ELF-1 (cell line): ENCODE results near the gene ZNF500.

Experiments
- DNase-seq: peaks from one replicate; pipeline ENCODE4 v3.0.0-alpha.2; 2016; ENCODE audit warnings: low read depth, low spot score

Gene ZNF500

GRCh38 chr16:4704913-4705312 is 62.0 kb downstream of the ZNF500 start:
- no peak for DNase-seq

DNA sequence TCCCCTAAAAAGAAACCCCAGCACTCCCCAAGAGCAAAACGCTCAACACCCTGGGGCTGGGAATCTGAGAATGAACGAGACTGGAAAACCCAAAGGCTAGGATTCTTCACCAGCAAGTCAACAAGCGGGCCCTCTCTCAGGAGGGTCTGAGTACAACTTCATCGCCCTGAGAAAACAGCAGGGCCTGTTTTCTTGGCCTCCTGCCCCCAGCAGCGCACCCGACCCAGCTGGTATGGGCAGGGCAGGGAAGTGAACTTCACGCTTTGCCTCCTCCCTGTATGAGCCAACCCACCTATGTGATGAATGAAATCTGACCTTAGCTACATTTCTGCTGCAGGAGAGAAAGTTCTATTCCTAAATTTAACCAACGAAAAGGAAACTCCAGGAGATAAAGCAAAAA is 62.5 kb downstream of the ZNF500 start:
- DNase-seq = no peak

DNA sequence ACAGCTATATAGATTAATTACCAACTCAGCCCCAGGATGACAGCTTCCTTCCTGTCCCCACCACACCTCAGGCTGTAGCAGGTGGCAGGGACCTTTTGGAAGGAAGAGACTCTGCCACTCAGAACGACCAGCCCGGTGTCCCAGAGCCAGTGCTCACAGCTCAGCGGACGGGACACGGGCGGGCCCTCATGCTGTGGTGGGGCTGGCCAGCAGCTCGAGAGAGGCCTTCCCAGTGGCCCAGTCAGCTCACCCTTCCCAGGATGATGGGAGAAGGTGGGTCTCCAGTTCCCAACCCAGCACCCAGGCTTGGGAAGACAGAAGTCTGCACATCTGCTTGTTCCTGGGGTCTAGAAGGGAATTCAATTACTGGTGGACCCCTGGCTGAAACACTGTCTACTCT is 63.1 kb downstream of the ZNF500 start:
- DNase-seq = no peak

DNA sequence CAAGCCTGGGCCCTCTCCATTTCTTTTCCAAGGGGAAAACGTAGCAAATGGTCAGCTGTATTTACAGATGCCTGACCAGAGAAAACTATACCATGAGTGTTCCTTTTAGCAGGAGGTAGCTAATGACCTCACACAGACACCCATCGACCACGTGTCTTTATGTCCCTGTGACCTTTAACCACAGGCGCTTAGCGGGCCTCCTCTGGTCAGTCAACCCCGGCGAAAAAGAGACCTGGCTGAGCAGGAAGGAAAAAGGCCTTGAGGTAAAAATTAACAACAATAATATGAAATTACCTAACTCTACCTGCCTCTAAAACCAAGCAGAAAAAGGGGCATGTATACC is 64.5 kb downstream of the ZNF500 start:
- DNase-seq = no peak

DNA sequence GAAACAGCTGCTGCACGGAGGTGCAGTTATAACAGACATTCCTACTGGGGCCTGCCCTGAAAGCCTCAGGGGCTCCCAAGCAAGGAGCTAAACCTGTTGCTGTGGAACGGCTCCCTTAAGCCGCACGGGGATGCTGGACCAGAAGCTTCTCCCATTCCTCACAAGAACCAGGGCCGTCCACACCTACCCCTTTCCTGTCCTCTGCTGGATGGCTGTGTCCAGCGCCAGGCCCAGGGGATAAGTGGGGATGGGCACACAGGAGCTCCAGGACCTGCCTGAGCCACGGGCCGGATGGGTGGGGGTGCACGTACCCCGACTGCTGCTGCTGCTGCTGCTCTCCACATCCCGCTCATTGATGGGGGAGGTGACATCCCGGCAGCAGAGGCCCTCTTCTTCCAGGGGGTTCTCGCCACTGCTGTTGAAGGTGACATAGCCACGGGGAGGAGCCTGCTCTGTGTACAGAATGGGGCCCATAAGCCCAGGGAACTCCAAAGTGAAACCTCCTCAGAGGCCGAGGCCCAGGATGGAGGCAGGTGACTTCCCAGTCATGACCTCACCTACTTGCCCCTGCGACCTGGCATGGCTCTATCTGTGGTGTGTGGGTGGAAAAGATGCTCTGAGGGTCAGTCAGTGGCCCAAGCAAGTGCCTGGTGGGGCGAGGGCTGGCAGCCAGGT is 65.0 kb downstream of the ZNF500 start:
- DNase-seq = no peak

DNA sequence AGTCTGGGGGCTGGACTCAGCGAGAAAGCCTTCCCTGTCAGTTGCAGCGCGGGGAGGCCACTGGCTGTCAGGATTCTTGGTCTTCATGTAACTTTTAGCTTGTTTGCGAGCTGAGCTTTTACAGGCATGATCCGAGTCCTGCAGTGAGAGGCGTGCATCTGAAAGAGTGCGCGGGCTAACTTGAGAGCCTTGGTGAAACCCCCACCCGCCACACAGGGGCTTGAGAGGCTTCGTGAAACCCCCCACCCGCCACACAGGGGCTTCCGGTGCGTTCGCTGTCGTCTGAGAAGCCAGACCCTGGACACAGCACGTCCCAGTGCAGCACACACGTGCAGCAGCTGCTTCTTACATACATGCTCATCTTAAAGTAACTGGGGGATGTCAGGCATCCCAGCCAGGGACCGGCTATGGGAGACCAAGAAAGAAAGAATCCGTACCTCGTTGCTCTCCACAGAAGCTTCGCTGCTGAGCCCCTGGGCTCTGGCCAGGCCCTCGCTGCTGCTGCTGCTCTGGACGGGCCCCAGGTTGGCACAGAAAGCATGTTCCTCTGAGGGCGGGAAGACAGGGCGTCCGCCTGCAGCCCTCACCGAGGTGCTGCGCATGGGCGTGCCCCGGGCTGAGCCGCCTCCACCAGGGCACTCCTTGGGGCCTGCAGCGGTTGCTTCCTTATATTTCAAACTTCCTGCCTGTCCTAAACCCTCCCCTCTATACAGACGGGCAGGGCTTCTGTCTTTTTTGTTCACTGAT is 65.8 kb downstream of the ZNF500 start:
- no peak for DNase-seq

GRCh38 chr16:4700380-4700996 is 66.5 kb downstream of the ZNF500 start:
- no peak for DNase-seq

GRCh38 chr16:4699046-4699556 is 67.9 kb downstream of the ZNF500 start:
- no peak for DNase-seq

DNA sequence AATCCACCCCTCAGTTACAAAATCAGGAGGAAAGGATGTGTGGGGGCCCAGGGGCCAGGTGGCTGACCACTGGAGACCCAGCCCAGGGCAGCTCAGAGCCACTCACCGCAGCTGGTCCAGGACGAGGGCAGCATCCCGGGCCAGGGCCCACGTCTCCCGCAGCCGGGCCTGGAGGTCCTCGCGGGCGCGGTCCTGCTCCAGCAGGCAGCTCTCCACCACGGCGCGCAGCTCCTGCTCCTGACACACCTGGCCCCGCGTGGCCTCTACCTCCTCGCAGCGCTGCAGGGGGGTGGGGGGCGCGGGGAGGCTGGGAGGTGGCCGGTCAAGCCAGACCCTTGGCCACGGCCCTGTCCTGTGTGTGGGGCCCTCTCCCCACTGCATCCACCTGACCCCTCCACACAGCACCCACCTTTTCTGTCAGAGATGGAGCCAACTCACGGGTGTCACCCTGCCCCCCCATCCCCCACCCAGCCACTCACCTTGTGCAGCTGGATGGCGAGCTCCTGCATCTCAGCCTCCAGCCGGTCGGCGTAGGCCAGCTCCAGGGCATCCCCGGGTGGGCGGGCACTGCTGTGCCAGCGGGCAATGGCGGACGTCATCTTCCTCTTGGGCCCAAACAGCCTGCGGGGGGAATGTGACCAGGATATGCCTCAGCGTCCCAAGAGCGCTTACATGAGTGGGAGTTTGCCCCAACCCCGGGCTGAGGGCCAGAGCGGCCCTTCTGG is 68.5 kb downstream of the ZNF500 start:
- no peak for DNase-seq
